GM18519 (cell line): ENCODE data around the gene ZBED4.
A peak's percentile ranks its signal among the peaks of the same experiment; 100 is the strongest.

Experiments used
- ATAC-seq: cut with Tn5 transposase; IDR thresholded peaks from one replicate; pipeline ENCODE4 v1.9.1; 2021; ENCODE audit warnings: mild to moderate bottlenecking, moderate library complexity; ENCODE audit not compliant: unreplicated experiment, low FRiP score

Gene ZBED4

GRCh38 chr22:49853981-49854831 is 562 bp downstream of the ZBED4 start:
- peak; percentile 17 for ATAC-seq

DNA sequence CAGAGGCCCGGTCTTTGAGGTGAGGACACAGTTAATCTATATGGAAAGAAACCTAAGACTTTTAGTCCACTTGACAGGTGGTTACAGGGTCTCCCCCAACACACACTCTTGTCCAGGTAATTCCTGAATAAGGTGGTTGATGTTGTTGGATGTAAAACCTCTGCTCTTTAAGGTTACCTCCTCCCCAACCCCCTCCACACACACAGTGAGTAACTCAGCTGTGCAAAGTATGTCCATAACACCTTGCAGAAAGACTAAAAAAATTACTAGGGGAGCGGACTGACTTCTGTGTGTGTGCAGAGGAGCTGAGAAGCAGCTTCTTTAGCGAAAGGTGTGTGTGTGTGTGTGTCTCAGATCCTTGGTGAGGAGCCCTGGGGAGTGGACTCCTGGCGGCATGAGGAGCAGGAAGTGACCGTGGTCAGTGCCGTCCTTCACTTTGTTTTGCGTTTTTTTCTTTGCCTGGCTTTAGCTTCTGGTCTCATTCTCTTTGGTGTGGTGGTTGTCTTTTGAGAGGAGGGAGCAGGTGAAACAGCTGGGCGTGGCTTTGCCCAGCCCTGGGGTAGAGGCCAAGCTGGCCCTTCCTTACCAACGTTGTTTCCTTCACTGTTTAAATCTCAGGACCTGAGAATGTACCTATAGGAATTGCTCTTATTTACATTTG is 1.7 kb downstream of the ZBED4 start:
- ATAC-seq = no peak

GRCh38 chr22:49856343-49856742 is 2.7 kb downstream of the ZBED4 start:
- ATAC-seq = no peak

DNA sequence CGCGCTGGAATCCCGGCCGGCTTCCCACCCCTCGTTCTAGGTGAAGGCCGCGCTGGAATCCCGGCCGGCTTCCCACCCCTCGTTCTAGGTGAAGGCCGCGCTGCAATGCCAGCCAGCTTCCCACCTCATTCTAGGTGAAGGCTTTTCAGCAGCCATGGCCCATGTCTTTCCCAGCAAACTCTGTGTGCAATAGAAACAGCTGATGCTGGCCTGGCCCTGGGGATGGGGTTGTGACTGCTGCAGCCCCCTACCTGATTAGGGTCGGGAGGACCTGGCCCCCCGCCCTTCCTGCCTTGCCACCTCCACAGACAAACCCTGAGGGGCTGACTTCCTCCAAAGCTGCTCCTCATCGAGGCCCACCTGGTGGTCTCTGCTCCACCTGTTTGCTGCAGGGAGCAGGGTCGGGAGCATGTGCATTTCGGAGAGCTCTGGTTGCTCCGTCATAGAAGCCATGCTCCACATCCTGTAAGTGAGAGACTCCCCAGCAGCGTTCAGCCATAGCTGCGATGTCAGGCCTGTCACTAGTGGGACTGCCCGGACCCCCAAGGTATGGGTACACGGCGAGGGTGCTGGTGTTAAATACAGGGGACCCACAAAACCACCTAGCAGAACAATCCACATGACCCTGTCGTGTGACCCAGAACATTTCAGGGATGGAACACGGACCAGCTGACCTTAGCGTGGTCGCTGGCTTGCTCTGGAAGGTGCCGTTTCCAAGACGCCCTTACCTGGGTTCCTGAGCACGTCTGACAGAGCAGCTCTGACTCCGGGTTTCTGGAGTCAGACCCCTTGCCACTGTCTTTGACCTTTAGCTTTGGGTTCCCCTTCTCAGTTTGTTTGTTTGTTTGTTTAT is 3.3 kb downstream of the ZBED4 start:
- ATAC-seq = no peak

DNA sequence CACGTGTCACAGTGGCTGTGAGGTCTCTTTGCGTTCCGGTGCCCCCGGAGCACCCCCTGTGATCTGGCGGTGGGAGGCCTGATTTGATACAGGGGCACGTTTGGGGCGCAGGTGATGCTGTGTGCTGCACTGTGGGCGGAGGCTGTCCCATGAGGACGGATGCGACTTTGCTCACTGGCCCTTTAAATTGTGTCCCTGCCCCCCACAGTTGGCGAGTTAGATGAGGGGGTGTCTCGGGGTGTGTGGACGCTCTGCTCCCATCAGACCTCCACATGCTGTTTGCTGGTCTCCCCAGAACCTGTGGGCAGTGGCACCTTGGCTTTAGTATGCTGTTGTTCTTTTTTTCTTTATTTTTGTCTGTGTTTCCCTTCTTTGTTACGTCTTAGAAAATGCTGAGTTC is 5.2 kb downstream of the ZBED4 start:
- no peak for ATAC-seq

- no peak for ATAC-seq
Observed at GRCh38 chr22:49861642-49862495, 8.2 kb downstream of the ZBED4 start.

DNA sequence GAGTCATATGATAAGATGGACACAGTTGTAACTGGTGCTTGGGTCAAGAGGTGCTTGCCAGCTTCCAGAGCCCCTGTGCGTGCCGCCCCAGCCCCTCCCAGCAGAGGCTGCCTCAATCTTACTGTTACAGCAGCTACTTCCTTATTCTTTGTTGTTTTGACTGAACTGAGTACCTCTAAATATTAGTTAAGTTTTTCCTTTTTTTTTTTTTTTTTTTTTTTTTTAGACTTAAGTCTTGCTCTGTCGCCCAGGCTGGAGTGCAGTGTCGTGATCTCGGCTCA is 8.8 kb downstream of the ZBED4 start:
- no peak for ATAC-seq

- ATAC-seq = no peak
Observed at GRCh38 chr22:49863931-49864330, 10.3 kb downstream of the ZBED4 start.

GRCh38 chr22:49865156-49865555 is 11.5 kb downstream of the ZBED4 start:
- no peak for ATAC-seq

DNA sequence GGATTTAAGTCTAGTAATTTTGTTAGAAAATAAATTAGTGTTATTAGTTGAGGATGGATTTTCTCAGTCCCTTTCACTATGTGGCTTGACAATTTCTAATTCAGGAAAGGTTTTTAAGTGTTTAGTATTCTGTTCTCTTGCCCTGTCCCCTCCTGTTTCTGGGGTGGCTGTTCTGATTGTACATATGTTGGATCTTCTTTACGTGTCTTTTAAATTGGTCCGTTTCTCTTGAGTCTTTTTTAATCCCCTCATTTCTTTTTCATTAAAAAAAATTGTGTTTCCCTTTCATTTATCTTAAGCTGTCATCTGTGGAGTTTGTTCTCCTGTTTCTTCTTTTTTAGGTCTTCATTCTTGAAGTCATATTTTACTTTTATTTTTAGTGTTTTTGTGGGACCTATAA is 12.5 kb downstream of the ZBED4 start:
- ATAC-seq = no peak

- no peak for ATAC-seq
Observed at GRCh38 chr22:49866646-49867045, 13.0 kb downstream of the ZBED4 start.

GRCh38 chr22:49867303-49868265 is 13.9 kb downstream of the ZBED4 start:
- no peak for ATAC-seq

- no peak for ATAC-seq
Observed at GRCh38 chr22:49869086-49869830, 15.6 kb downstream of the ZBED4 start.

DNA sequence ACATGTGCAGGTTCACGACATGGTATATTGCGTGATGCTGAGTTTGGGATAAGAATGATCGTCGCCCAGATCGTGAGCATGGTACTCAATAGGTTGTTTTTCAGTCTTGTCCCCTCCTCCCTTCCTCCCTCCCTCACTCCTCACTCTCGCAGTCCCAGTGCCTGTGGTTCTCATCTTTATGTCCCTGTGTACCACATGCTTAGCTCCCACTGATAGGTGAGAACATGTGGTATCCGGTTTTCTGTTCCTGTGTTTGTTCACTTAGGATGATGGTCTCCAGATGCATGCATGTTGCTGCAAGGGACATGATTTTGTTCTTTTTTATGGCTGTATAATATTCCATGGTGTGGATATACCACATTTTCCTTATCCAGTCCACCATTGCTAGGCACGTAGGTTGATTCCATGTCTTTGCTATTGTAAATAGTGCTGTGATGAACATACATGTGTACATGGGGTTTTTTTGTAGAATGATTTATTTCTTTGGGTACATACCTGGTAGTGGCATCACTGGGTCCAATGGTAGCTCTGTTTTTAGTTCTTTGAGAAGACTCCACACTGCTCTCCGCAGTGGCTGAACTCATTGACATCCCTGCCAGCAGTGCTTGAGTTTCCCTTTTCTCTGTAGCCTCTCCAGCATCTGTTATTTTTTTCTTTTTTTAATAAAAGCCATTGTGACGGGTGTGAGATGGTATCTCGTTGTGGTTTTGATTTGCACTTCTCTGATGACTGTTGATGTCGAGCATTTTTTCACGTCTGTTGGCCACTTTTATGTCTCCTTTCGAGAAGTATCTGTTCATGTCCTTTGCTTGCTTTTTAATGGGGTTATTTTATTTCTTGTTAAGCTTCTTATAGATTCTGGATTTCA is 16.4 kb downstream of the ZBED4 start:
- ATAC-seq = no peak

DNA sequence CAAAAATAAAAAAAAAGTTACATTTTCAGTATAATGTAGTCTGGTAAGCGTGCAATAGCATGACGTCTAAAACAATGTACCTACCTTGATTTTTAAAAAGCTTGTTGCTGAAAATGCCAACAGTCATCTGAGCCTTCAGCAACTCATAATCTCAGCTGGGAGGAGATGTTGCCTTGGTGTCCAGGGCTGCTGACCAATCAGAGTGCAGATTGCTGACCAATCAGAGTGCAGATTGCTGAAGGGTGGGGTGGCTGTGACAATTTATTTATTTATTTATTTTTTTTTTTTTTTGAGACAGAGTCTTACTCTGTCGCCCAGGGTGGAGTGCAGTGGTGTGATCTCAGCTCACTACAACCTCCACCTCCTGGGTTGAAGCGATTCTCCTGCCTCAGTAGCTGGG is 17.8 kb downstream of the ZBED4 start:
- ATAC-seq = no peak

- no peak for ATAC-seq
Observed at GRCh38 chr22:49872347-49872746, 18.7 kb downstream of the ZBED4 start.

- ATAC-seq = no peak
Observed at GRCh38 chr22:49873228-49873940, 19.7 kb downstream of the ZBED4 start.
